G401 (cell line): ENCODE results near the gene MEGF11. TPM values are rescaled to one million over a fixed set of nuclear protein-coding genes. Genes with fewer than 3 reads are reported as not detected.

Experiments
- DNase-seq: peaks from one replicate; pipeline ENCODE4 v3.0.0-alpha.2; 2015; ENCODE audit warnings: low spot score
- in situ Hi-C: cut with HindIII; loops from 2 replicates; pipeline ENCODE4 v1.10.0; 2016; ENCODE audit warnings: low sequenced_read_pairs, mixed read lengths
- total RNA-seq: library from RNA; depleted of rRNA; stranded (reverse); fragments of >200 nt; shearing (Covaris generic); gene quantifications from 2 replicates; pipeline ENCODE4 v1.2.3, GENCODE V29; 2014

Gene MEGF11
- total RNA-seq, 1 experiment from 2014 or later, result 1.9 TPM

- in situ Hi-C loops, result no loop called here
- no peak for DNase-seq
Observed at GRCh38 chr15:66133247-66133885, 120.2 kb downstream of the MEGF11 start.

- in situ Hi-C loops, result no loop called here
- peak; percentile 71 for DNase-seq
Observed at GRCh38 chr15:66132251-66132816, 121.2 kb downstream of the MEGF11 start.

- in situ Hi-C loops, result no loop called here
- peak; percentile 77 for DNase-seq
Observed at GRCh38 chr15:66131831-66132230, 121.7 kb downstream of the MEGF11 start.

- in situ Hi-C loops, result no loop called here
Observed at GRCh38 chr15:66131200-66131599, 122.3 kb downstream of the MEGF11 start.

GRCh38 chr15:66130496-66131034 lies 123.0 kb downstream of the MEGF11 start:
- DNase-seq, result no peak
- in situ Hi-C loops, result no loop called here

More at GRCh38 chr15:66131200-66131599, 122.3 kb downstream of the MEGF11 start:
- no peak for DNase-seq

GRCh38 chr15:66129586-66129985 lies 124.0 kb downstream of the MEGF11 start:
- in situ Hi-C loops, result no loop called here

GRCh38 chr15:66128116-66128680 lies 125.4 kb downstream of the MEGF11 start:
- no peak for DNase-seq
- in situ Hi-C loops, result no loop called here

More at GRCh38 chr15:66129586-66129985, 124.0 kb downstream of the MEGF11 start:
- no peak for DNase-seq

- DNase-seq, result no peak
- in situ Hi-C loops, result no loop called here
Observed at GRCh38 chr15:66126456-66126855, 127.1 kb downstream of the MEGF11 start.

- in situ Hi-C loops, result no loop called here
- no peak for DNase-seq
Observed at GRCh38 chr15:66126031-66126441, 127.5 kb downstream of the MEGF11 start.

GRCh38 chr15:66124651-66125050 lies 128.9 kb downstream of the MEGF11 start:
- DNase-seq, result peak; percentile 97
- in situ Hi-C loops, result no loop called here

- no peak for DNase-seq
- in situ Hi-C loops, result no loop called here
Observed at GRCh38 chr15:66123799-66124198, 129.8 kb downstream of the MEGF11 start.

- in situ Hi-C loops, result no loop called here
Observed at GRCh38 chr15:66120422-66120821, 133.1 kb downstream of the MEGF11 start.

GRCh38 chr15:66117841-66118240 lies 135.7 kb downstream of the MEGF11 start:
- DNase-seq, result no peak

More at GRCh38 chr15:66120422-66120821, 133.1 kb downstream of the MEGF11 start:
- no peak for DNase-seq

GRCh38 chr15:66115568-66116206 lies 137.9 kb downstream of the MEGF11 start:
- in situ Hi-C loops, result no loop called here
- DNase-seq, result no peak

More at GRCh38 chr15:66117841-66118240, 135.7 kb downstream of the MEGF11 start:
- in situ Hi-C loops, result no loop called here

GRCh38 chr15:66114863-66115425 lies 138.6 kb downstream of the MEGF11 start:
- in situ Hi-C loops, result no loop called here

GRCh38 chr15:66112388-66112787 lies 141.2 kb downstream of the MEGF11 start:
- in situ Hi-C loops, result no loop called here
- no peak for DNase-seq

More at GRCh38 chr15:66114863-66115425, 138.6 kb downstream of the MEGF11 start:
- peak; percentile 73 for DNase-seq

- DNase-seq, result peak; percentile 42
- in situ Hi-C loops, result no loop called here
Observed at GRCh38 chr15:66111363-66111762, 142.2 kb downstream of the MEGF11 start.

GRCh38 chr15:66110864-66111263 lies 142.7 kb downstream of the MEGF11 start:
- DNase-seq, result no peak
- in situ Hi-C loops, result no loop called here

- in situ Hi-C loops, result no loop called here
Observed at GRCh38 chr15:66109826-66110225, 143.7 kb downstream of the MEGF11 start.

More at GRCh38 chr15:66109826-66110225, 143.7 kb downstream of the MEGF11 start:
- no peak for DNase-seq
